ENCODE results near the gene SPPL2C. TPM values are rescaled to one million over a fixed set of nuclear protein-coding genes. Genes with fewer than 3 reads are reported as not detected.

SPPL2C gene
- total and polyA plus RNA-seq, 2 of the 8 experiments (the other 6 are each of a cell fraction or from before 2014, with no cell fraction given), result not detected

DNA sequence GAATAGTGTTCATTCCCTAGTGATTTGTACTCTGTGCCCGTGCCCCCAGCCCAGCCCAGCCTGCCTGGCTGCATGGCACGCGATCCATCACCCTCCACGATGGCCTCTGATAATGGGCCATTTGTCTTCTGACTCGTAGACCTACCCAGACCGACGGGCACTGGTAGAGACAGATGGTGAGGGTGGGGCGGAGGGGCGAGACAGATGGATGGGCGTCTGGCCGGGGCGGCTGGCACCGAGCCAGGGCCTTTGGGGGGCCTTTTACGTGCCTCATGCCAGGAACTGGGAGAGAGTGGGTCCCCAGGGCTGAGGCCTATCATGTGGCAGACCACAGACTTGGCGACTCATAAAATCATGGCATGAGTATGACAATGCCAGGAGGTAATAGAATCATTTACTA is 35.2 kb upstream of the SPPL2C start:
- ChIA-PET POLR2A (ENCODE audit: partially characterized antibody) (no interaction called here), CTCF (ENCODE audit: partially characterized antibody) (interaction anchor here (0.7 to 2.6 kb wide), 11 partner anchors 9 to 163 kb away, joined by 3 to 10 read pairs (median 3); no protein-coding TSS in a partner anchor)
- Histone ChIP-seq H3K4me2 (ENCODE audit: insufficient read depth in 1 of 2, low read depth in 2 of 2, low read length in 2 of 2) (no peak overlapping the region), H3K23ac (ENCODE audit: insufficient read length) (no peak overlapping the region), H3K14ac (ENCODE audit: insufficient read length) (no peak overlapping the region), H2BK5ac (ENCODE audit: low read depth, low read length) (no peak overlapping the region), H4K91ac (replicated peaks; ENCODE audit: insufficient read length, low read length) (no peak overlapping the region), H4K20me1 (replicated peaks in 1 of 2; ENCODE audit: control insufficient read depth in 1 of 2, insufficient read depth in 2 of 2, low read length in 2 of 2) (no peaks in the 10 kb centered on the region), H3K18ac (ENCODE audit: extremely low read depth, low read length) (no peak overlapping the region), H3K4me1 (replicated peaks in 1 of 4; ENCODE audit: control insufficient read depth in 3 of 4, insufficient read depth in 4 of 4, low read length in 3 of 4) (peaks cover 0 to 3% (median 0%) of the 10 kb centered on the region in 4 experiments; a peak in 1 of 7 replicates), H4K5ac (ENCODE audit: insufficient read length, low read depth, low read length) (no peak overlapping the region), H3K56ac (replicated peaks; ENCODE audit: insufficient read length, low read depth, low read length) (no peak overlapping the region), H2BK120ac (replicated peaks; ENCODE audit: low read depth, low read length) (no peak overlapping the region), H3K79me2 (ENCODE audit: control insufficient read depth in 1 of 2, insufficient read depth in 2 of 2, low read length in 2 of 2) (no peaks in the 10 kb centered on the region), H3K27ac (ENCODE audit: low read depth, low read length) (no peak overlapping the region), H3K27me3 (replicated peaks in 1 of 4; ENCODE audit: control insufficient read depth in 3 of 4, extremely low read depth in 1 of 4, insufficient read depth in 3 of 4, low read length in 3 of 4) (no peaks in the 10 kb centered on the region), H2BK12ac (ENCODE audit: low read depth, low read length) (no peak overlapping the region), H3K23me2 (ENCODE audit: low read depth, low read length) (no peaks in the 10 kb centered on the region), H2BK20ac (ENCODE audit: low read length) (no peak overlapping the region), H3K4me3 (ENCODE audit: extremely low read depth in 1 of 4, insufficient read depth in 2 of 4, low read depth in 3 of 4, low read length in 4 of 4) (no peak overlapping the region), H3K79me1 (ENCODE audit: low read depth, low read length) (no peaks in the 10 kb centered on the region), H2AFZ (ENCODE audit: low read length) (no peak overlapping the region), H4K8ac (ENCODE audit: extremely low read depth, insufficient read depth, low read length) (no peak overlapping the region), H3K9ac (replicated peaks in 1 of 4; ENCODE audit: extremely low read depth in 1 of 4, low read depth in 3 of 4, low read length in 3 of 4) (no peak overlapping the region), H2BK15ac (ENCODE audit: low read length) (no peak overlapping the region), H3K9me3 (ENCODE audit: insufficient read depth in 2 of 2, low read depth in 1 of 2, low read length in 1 of 2) (no peaks in the 10 kb centered on the region), H3K36me3 (ENCODE audit: control insufficient read depth in 2 of 4, insufficient read depth in 4 of 4, low read length in 3 of 4) (no peaks in the 10 kb centered on the region), H2AK5ac (ENCODE audit: low read depth, low read length) (no peak overlapping the region), H3K4ac (replicated peaks; ENCODE audit: insufficient read length, low read depth, low read length) (no peak overlapping the region)
- no peak for FAIRE-seq
- WGBS, 2 experiments (ENCODE audit: extremely low coverage in 1 of 2, insufficient coverage in 1 of 2, insufficient read length in 1 of 2, insufficient replicate concordance in 2 of 2, low coverage in 1 of 2, low lambda C conversion rate in 2 of 2, missing lambda C conversion rate in 1 of 2), result 92% methylated on average over 14 of the region's 15 CpGs; no CpG with 5 or more reads in 1 of the 2 experiments
- TF ChIP-seq TCF12 (IDR thresholded peaks at IDR 0.05; ENCODE audit: low read depth, low read length), result no peak
- no peak for TF ChIP-seq PHF8 (conservative IDR thresholded peaks at IDR 0.05; ENCODE audit: low read depth, low read length)
- no peak for TF ChIP-seq SAP30 (IDR thresholded peaks at IDR 0.05; ENCODE audit: insufficient read depth, insufficient replicate concordance, low read length)
- no peak for TF ChIP-seq RXRA (IDR thresholded peaks at IDR 0.05; ENCODE audit: insufficient read depth, low read depth, low read length)
- TF ChIP-seq CTBP2 (IDR thresholded peaks at IDR 0.05; ENCODE audit: borderline replicate concordance, insufficient read depth, insufficient read length, low read length), result no peak
- TF ChIP-seq GTF2F1 (IDR thresholded peaks at IDR 0.05; ENCODE audit: borderline replicate concordance, low read depth, low read length), result no peak
- TF ChIP-seq POU5F1 (IDR thresholded peaks at IDR 0.05; ENCODE audit: low read depth, low read length), result no peak
- TF ChIP-seq POLR2AphosphoS5 (IDR thresholded peaks at IDR 0.05; ENCODE audit: low read depth, low read length), result no peak
- no peak for TF ChIP-seq HDAC6 (IDR thresholded peaks at IDR 0.05; ENCODE audit: low read depth, low read length)
- no peak for DNase-seq (ENCODE audit: low read depth in 1 of 2, low spot score in 2 of 2)

All from H1 (cell line).